ENCODE measurements around the gene SEMA6B. TPM values are rescaled to one million over a fixed set of nuclear protein-coding genes. Genes with fewer than 3 reads are reported as not detected.
A peak's percentile ranks its signal among the peaks of the same experiment; 100 is the strongest.

SEMA6B gene
- total and polyA plus RNA-seq, 11 donors = 6.0 to 29.7 (median 10.1) TPM

DNA sequence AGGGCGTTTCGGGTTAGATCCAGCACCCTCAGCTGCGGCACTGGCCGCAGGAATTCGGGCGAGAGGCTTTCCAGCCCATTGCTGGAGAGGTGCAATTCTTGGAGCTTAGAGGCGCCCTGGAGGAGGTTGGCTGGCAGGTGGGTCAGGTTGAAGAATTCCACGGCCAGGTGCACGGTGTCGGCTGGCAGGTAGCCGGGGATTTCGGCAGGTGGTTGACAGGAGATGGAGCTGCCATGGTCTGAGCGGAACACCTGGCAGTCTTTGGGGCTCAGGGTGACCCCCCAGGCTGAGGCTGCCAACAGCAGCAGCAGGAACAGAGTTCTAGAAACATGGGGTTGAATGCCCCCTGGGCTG, 20.9 kb downstream of the SEMA6B start:
- ATAC-seq (no peak), DNase-seq (no peak)
- no peak overlapping the region for H3K4me3 ChIP-seq
- TF ChIP-seq, protein P1, sequence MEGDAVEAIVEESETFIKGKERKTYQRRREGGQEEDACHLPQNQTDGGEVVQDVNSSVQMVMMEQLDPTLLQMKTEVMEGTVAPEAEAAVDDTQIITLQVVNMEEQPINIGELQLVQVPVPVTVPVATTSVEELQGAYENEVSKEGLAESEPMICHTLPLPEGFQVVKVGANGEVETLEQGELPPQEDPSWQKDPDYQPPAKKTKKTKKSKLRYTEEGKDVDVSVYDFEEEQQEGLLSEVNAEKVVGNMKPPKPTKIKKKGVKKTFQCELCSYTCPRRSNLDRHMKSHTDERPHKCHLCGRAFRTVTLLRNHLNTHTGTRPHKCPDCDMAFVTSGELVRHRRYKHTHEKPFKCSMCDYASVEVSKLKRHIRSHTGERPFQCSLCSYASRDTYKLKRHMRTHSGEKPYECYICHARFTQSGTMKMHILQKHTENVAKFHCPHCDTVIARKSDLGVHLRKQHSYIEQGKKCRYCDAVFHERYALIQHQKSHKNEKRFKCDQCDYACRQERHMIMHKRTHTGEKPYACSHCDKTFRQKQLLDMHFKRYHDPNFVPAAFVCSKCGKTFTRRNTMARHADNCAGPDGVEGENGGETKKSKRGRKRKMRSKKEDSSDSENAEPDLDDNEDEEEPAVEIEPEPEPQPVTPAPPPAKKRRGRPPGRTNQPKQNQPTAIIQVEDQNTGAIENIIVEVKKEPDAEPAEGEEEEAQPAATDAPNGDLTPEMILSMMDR (IDR thresholded peaks at IDR 0.05) = no peak
- intact Hi-C loops (cut with DNase I) = no loop called here
- H3K36me3 ChIP-seq = peaks cover 0 to 2% (median 0%) of the 10 kb centered on the region in 9 donors
- H3K27me3 ChIP-seq = peaks cover 0 to 8% (median 0%) of the 10 kb centered on the region in 9 donors
- WGBS, 4 donors = 93 to 98% (median 95%) methylated on average over 12 to 13 of the region's 13 CpGs
- H3K4me1 ChIP-seq = peaks cover 0 to 39% (median 15%) of the 10 kb centered on the region in 12 donors
- H3K9me3 ChIP-seq = peaks cover 0 to 14% (median 3%) of the 10 kb centered on the region in 12 donors
- H3K27ac ChIP-seq = no peak overlapping the region

DNA sequence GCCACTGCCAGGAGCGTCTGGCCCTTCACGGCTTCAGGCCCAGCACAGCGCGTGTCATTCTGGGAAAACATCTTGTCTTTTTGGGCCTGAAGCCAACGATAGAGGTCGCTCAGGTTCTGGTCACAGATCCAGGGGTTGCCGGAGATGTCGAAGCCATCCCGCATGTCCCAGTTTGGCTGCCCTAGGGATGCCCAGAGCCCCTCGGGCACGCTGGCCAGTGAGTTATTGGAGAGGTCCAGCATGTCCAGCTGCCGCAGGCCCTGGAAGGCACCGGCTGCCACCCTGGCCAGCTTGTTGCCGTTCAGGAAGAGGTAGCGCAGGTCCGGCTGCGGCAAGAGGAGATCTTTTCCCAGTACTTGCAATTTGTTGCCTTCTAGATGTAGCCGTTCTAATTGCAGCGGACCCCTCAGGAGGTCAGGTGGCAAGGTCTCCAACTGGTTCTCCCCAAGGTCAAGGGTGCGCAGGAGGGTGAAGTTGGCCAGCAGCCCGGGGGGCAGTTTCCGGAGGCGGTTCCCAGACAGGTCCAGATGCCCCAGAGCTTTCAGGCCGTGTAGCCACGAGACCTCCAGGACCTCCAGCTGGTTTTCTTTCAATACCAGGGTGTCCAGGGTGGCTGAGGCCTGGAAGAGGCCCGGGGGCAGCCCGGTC, 21.4 kb downstream of the SEMA6B start:
- DNase-seq (no peak), ATAC-seq (peak in 3 of 4 donors; percentile 7 to 18 (median 16))
- Histone ChIP-seq H3K4me1 (peaks cover 0 to 39% (median 15%) of the 10 kb centered on the region in 12 donors), H3K27ac (no peak overlapping the region), H3K27me3 (peaks cover 0 to 8% (median 0%) of the 10 kb centered on the region in 9 donors), H3K9me3 (peaks cover 0 to 14% (median 3%) of the 10 kb centered on the region in 12 donors), H3K4me3 (no peak overlapping the region), H3K36me3 (no peaks in the 10 kb centered on the region)
- intact Hi-C loops (cut with DNase I) = no loop called here
- no peak for TF ChIP-seq POLR2A (IDR thresholded peaks at IDR 0.05)
- TF ChIP-seq, protein P1 (IDR thresholded peaks at IDR 0.05) = no peak
- 55 to 76% (median 68%) methylated on average over 12 to 27 of the region's 27 CpGs for WGBS, 4 donors

DNA sequence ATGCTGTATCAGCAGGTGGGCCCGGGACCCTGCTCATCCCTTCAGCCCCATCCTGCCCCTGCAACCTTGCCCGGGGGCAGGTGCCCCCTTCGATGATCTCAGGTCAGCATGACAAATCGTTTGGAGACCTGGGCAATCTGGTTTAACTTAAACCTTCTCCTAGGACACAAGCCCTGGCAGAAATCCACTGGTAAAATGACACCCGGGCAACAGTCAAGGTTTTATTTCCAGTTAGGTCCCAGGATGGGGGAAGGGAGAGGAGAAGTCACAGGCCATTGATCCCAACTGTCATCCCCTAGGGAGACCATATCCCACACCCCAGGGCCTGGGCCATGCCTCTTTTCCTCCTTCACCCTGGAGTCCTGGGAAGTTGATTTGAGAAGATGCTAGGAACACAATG, 22.7 kb downstream of the SEMA6B start:
- Histone ChIP-seq H3K9me3 (peaks cover 0 to 14% (median 3%) of the 10 kb centered on the region in 12 donors), H3K4me1 (peaks cover 0 to 37% (median 15%) of the 10 kb centered on the region in 12 donors), H3K27me3 (peaks cover 0 to 8% (median 0%) of the 10 kb centered on the region in 9 donors), H3K36me3 (no peaks in the 10 kb centered on the region), H3K4me3 (no peak overlapping the region), H3K27ac (peak overlapping the region in 3 of 12 donors; percentile 17 to 89 (median 48))
- no peak for DNase-seq
- TF ChIP-seq, protein P1 (IDR thresholded peaks at IDR 0.05) = no peak
- TF ChIP-seq POLR2A (IDR thresholded peaks at IDR 0.05) = no peak
- ATAC-seq = no peak
- intact Hi-C loops (cut with DNase I) = no loop called here
- WGBS, 4 donors = 56 to 76% (median 59%) methylated on average over 3 to 5 of the region's 5 CpGs

DNA sequence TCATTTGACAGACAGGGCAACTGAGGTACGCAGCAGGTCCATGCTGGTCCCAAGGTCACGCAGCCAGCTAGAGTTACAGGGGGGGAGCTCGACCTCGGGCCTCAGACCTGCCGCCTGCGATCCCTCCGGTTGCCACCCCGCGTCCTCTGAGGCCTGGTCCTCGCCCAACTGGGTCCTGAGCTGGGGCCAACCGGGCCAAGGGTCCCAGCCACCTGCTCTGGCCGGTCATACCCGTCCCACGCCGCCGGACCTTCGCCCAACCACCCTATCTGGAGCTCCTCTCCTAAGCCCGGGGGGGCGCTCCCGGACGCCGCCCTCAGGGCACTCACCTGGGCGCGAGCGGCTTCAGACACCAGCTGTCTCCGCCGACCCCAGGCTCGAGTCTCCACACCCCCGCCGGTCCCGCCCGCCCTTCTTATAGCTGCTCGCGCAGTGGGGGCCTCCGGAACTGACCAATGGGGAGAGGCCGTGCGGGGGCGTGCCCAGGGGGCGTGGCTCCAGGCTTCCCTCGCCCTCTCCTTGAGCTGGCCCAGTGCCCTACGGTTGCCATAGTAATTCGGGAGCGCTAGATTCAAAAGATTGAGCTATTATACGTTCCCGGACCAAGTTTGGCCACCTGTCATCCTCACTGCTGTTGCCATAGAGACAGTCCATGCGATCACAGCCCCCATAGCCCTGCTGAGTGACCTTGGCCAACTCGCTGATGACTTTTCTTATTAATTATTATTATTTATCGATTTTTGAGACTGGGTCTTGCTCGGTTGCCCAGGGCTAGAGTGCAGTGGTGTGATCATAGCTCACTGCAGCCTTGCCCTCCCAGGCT, 24.4 kb downstream of the SEMA6B start, which contains the start of gene PLIN5:
TSS of gene PLIN5 (minus strand) at position 389 of the 823 bp plus-strand sequence. CDS start 1,150 bp downstream, outside the sequence.
- Histone ChIP-seq H3K4me3 (peak within 1 kb of the TSS in 11 of 12 donors; percentile 17 to 63 (median 48)), H3K4me1 (peaks cover 0 to 37% (median 13%) of the 10 kb centered on the region in 12 donors), H3K27me3 (peaks cover 0 to 8% (median 0%) of the 10 kb centered on the region in 9 donors), H3K9me3 (peaks cover 0 to under 1% (median 0%) of the 10 kb centered on the region in 12 donors), H3K36me3 (no peaks in the 10 kb centered on the region), H3K27ac (peak within 1 kb of the TSS; percentile 41 to 89 (median 74))
- DNase-seq = peak; percentile 79 to 89 (median 87)
- TF ChIP-seq, protein P1 (IDR thresholded peaks at IDR 0.05) = no peak
- peak; percentile 50 to 67 for TF ChIP-seq POLR2A (IDR thresholded peaks at IDR 0.05)
- 8 to 22% (median 11%) methylated on average over 20 to 49 of the region's 49 CpGs for WGBS, 4 donors
- intact Hi-C loops (cut with DNase I) = no loop called here
- peak; percentile 84 to 89 (median 88) for ATAC-seq

All from heart left ventricle (tissue), 16 donors.